GM18867 (cell line): ENCODE data around the gene GVQW3.
"Not testable (repeated sequence)": the region's sequence is repeated elsewhere in the genome, so short reads cannot be mapped to it uniquely, and the experiment has no call there.

ENCODE experiments used
- ATAC-seq: cut with Tn5 transposase; IDR thresholded peaks from one replicate; pipeline ENCODE4 v1.9.1; 2021; ENCODE audit warnings: mild to moderate bottlenecking, moderate library complexity; ENCODE audit not compliant: unreplicated experiment

The GVQW3 gene

GRCh38 chr11:76382209-76382608 lies 1.1 kb downstream of the GVQW3 start:
- no peak for ATAC-seq

DNA sequence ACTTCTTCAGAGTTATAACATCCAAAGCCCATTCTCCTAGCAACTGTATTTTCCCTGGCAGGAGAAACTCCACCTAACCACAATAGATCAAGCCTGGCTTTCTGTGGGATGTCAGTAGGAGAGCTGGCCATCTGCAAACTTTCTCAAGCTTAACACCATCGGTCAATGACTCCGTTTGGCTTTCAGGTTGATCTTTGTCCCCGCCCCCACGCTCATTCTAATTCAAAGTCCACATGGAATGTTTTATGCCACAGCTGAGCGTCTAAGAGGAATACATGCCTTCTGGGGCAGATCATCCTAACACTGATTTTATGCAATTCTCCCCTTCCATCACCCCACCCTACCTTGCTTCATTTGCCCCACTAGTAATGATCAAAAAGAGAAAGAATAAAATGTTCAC lies 4.8 kb downstream of the GVQW3 start:
- ATAC-seq = no peak

GRCh38 chr11:76388408-76388807 lies 7.3 kb downstream of the GVQW3 start:
- no peak for ATAC-seq

- no peak for ATAC-seq
Measured at GRCh38 chr11:76391021-76391420, 9.9 kb downstream of the GVQW3 start.

DNA sequence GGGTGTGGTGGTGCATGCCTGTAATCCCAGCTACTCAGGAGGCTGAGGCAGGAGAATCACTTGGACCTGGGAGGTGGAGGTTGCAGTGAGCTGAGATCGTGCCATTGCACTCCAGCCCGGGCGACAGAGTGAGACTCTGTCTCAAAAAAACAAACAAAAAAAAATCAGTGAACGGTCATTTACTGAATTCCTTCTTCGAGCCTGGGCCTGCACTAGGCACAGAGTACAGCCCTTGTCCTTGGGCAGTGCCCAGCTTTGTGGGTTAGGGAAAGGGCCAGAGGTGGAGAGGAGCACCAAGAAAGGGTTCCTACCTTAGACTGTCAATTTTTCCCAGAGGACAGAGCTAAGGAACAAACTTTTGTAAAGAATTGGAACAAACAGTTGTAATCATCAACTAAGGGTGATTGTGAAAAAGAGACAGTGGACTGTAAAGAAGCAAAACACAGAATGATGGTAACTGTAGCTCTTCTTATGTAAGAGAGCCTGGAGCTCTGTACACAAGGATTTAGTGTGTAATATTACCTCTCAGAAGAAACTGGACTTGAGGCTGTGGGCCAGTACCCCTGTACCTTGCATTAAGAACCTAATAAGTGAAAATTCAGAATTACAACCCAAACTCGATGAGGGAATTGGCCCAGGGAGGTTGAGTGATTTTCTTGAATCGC lies 10.8 kb downstream of the GVQW3 start:
- ATAC-seq = no peak

DNA sequence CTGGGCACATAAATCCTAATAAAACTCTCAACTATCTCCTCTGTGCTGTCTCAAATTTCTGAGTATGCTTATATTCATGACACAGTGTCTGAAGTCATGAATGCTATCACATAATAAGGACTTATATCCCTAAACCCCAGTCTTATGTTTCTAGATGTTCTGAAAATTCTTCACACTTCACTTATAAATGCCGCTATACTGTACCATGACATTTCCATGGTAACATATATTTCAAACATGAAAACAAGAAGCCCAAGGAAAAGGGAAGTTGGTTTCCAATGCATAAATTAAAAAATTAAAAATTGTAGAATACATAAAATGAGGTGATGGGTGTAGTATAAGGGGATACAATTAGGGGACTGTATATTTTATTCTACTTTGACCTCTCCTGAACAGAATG lies 11.7 kb downstream of the GVQW3 start:
- ATAC-seq = no peak

DNA sequence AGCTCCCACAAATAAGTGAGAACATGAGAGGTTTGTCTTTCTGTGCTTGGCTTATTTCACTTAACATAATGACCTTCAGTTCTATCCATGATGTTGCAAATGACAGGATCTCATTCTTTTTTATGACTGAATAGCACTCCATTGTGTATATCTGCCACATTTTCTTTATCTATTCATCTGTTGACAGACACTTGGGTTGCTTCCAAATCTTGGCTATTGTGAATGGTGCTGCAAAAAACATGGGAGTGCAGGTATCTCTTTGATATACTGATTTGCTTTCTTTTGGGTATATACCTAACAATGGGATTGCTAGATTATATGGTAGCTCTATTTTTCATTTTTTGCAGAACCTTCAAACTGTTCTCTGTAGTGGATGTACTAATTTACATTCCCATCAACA lies 13.3 kb downstream of the GVQW3 start:
- ATAC-seq = no peak

- ATAC-seq = no peak
Measured at GRCh38 chr11:76395296-76395695, 14.2 kb downstream of the GVQW3 start.

DNA sequence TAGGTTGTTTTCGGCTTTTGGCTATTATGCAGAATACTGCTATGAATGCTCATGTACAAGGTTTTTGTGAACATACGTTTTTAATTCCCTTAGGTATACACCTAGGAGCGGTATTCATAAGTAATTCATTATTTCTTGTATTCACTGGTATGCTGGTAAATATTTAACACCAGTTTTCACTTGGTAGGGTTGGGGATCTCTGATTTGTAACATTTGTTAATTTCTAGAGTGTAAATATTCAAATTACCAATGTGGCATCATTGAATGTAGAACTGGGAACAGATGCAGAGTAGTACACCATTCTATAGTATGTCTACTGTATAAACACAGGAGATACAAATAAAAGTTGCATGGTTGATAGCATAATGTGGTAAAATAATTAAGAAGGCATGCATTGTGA lies 16.3 kb downstream of the GVQW3 start:
- no peak for ATAC-seq

DNA sequence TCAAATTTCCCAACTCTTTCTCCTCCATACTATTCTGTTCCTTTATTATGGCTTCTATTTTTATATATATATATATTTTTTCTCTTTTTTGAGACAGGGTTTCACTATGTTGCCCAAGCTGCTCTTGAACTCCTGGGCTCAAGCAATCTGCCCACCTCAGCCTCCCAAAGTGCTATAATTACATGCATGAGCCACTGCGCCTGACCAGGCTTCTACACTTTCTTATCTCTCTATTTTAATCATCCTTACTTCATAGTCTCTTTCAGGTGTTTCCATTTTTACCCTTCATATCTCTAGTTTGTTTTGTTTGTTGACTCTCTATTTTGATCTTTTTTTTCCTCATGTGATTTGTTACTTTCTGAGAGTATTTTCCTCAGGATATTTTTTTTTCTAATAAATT lies 19.8 kb downstream of the GVQW3 start:
- no peak for ATAC-seq

- ATAC-seq = not testable (repeated sequence)
Measured at GRCh38 chr11:76401484-76401883, 20.4 kb downstream of the GVQW3 start.

- no peak for ATAC-seq
Measured at GRCh38 chr11:76406359-76406758, 25.2 kb downstream of the GVQW3 start.

DNA sequence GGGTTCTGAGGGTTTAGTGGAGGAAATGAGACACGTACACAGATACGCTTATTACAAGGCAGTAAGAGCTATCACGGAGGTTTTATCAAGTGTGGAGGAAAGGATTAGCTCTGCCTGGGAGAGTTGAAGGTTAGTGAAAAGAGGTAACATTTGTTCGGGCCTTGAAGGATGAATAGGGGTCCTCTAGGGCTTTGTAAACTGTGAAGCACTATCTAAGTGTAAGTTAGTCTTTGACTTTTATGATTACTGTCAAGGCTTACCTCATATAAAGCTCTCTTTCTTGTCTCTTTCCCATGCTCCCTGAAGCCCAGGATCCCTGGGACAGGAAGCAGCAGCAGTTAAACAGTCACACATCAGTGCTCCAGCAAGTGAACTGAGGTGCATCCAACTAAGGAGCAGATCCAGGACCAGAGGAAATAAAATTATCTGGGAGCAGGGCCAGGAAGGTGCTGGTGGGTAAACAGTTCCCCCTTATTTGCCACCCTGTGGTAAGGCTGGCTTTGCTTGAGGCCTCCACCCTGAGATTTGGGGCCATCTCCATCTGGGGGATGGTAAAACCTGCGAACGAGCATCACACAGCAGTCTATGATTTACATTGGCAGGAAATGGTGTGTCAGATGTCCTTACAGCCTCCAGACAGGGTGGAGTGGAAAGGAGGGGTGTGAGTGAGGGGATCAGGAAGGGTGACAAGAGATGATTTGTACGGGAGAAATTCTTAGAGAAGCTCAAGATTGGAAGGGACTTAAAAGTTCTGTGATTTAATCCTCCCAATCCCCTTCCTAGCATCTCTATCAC lies 27.2 kb downstream of the GVQW3 start:
- no peak for ATAC-seq

DNA sequence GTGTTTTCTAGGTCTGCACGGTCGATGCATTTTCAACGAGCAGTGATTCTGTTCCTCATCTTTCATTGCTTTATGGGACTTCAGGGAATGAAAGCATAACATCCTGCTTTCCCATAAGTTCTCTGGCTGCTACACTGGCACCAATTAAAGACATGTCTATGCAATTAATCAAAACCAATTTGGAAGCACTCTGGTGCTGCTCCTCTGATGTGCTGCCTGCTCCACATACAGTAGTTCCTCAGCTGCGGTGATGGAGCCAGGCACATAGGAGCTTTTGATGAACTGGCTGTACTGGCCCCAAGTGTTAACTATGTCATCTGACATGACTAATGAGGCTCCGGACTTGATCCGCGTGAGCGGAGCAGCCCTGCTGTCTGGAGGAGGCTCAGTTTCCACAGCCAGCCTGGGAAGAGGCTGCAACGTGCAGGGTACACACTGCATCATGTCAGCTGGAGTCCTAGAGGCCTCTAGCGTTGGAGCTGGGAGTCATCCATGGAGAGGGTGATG lies 29.8 kb downstream of the GVQW3 start:
- no peak for ATAC-seq

GRCh38 chr11:76415073-76415472 lies 34.0 kb downstream of the GVQW3 start:
- no peak for ATAC-seq

DNA sequence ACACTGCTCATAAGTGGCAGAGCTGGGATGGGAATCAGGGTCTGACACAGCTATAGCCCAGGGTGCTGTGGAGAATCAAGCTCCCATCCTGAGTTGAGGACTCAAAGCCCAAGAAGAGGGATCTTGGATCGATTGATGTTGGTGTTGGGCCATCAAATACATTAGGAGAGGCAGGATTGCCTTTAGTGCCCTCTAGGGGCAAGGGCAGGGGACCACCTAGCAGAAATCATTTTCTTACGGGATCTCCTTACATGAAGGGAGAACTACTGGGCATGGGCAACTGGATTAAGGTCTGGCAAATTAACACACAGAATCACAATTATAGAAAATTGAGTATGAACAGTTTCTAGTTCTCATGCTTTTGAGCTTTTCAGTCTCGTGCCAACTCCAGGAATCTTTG lies 38.8 kb downstream of the GVQW3 start:
- no peak for ATAC-seq

DNA sequence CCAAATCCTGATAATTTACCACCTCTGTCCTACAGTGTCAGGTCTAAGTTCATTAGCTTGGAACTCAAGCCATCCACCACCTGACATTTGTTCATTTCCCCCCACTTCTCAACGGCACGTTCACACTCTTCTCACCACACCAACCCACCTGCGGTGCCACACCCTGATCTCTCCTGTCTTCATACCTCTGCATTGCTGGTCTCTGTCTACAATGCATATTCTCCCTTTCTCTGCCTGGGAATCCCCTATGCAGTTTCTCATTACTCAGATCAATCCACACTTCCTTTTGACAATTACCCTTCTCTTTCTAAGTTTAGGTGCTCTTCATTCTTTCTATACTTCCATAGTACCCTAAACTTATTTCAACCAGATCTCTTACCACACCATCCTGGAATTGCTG lies 43.3 kb downstream of the GVQW3 start:
- peak; percentile 66 for ATAC-seq

DNA sequence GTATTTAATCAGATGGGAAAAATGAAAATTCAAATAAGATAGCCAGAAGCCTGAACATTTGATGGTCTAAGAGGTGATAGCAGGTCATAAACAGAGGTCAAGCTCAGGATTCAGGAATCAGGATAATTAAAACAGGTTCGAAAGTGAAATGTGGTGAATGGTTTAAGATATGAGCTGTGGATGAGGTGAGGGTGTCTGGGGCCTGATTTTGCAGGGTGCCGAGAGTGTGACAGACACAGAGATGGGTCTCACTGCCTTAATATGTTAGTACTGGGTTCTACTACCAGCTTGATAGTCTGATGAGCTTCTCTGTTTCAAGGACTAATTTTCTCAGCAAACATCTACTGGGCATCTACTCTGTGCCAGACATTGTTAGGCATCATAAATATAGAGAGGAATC lies 43.8 kb downstream of the GVQW3 start:
- no peak for ATAC-seq

DNA sequence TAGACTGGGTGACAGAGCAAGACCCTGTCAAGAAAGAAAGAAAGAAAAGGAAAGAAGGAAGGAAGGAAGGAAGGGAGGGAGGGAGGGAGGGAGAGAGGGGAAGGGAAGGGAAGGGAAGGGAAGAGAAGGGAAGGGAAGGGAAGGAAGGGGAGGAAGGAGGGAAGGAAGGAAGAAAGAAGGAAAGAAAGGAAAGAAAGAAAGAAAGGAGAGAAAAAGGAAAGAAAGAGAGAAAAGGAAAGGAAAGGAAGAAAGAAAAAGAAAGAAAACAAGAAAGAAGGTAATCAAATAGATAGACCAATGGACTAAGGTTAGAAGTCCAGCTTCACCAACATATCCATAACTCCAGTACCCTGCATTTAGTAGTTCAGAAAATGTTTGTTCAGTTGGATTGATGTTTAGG lies 45.5 kb downstream of the GVQW3 start:
- no peak for ATAC-seq

GRCh38 chr11:76436020-76436419 lies 54.9 kb downstream of the GVQW3 start:
- ATAC-seq = no peak

- no peak for ATAC-seq
Measured at GRCh38 chr11:76443268-76443980, 62.3 kb downstream of the GVQW3 start.

DNA sequence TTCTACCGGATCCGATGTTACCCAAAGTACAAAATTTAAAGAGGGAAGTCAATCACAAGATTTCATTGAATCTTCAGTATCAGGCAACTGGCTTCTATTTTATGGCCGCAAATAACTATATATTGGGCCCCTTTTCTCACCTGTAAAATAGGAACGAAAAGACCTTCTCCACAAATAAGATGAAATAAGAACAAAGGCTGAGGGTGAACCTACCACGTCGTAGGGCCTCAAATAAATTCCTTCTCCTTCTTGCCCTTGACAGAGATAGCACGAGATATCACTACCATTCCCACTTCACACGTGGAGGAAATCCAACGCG lies 62.9 kb downstream of the GVQW3 start:
- no peak for ATAC-seq
